Spinal cord (tissue), 10 donors: Measurements from ENCODE around the gene RIPOR3. TPM values are rescaled to one million over a fixed set of nuclear protein-coding genes. Genes with fewer than 3 reads are reported as not detected.
"Not testable (repeated sequence)": the region's sequence is repeated elsewhere in the genome, so short reads cannot be mapped to it uniquely, and the experiment has no call there.

ENCODE experiments used
- DNase-seq, 6 donors: peaks; one replicate each; pipeline versions ENCODE4 v3.0.0 to v3.0.0-alpha.2; 2013 to 2015; ENCODE audit warnings: low spot score in 6 of 6, low read depth in 4 of 6
- H3K27ac ChIP-seq: one replicate; pipeline ENCODE4 v1.5.1; 2013; ENCODE audit warnings: low read depth, low read length, control low read depth
- H3K27me3 ChIP-seq: one replicate; pipeline ENCODE4 v1.6.1; 2013; ENCODE audit warnings: low read length; ENCODE audit not compliant: control insufficient read depth, insufficient read depth
- H3K36me3 ChIP-seq: one replicate; pipeline ENCODE4 v1.6.1; 2013; ENCODE audit warnings: low read length; ENCODE audit not compliant: control insufficient read depth, insufficient read depth
- H3K4me1 ChIP-seq: one replicate; pipeline ENCODE4 v1.6.1; 2013; ENCODE audit warnings: low read length; ENCODE audit not compliant: control insufficient read depth, insufficient read depth
- H3K4me3 ChIP-seq: one replicate; pipeline ENCODE4 v1.5.1; 2013; ENCODE audit warnings: low read depth, low read length, control low read depth
- H3K9me3 ChIP-seq: one replicate; pipeline ENCODE4 v1.6.1; 2013; ENCODE audit warnings: low read length; ENCODE audit not compliant: control insufficient read depth, insufficient read depth
- WGBS: methylation state at CpG from one replicate; pipeline ENCODE4 v1.1.5; 2013; ENCODE audit warnings: missing lambda C conversion rate; ENCODE audit not compliant: insufficient coverage; 5-methylcytosine and 5-hydroxymethylcytosine counted together
- polyA plus RNA-seq, 2 donors: library from polyadenylated mRNA; unstranded; fragments of 120-200 nt; gene quantifications; one replicate each; pipeline ENCODE4 v1.2.1, GENCODE V29; 2013; ENCODE audit not compliant: insufficient read length in 2 of 2
- total RNA-seq, 2 donors: library from RNA; depleted of rRNA in 1 of 2; stranded (reverse); fragments of 120-200 nt in 1 of 2; fragments of >200 nt in 1 of 2; gene quantifications; one replicate each; pipeline versions ENCODE4 v1.2.3 to v1.2.4, GENCODE V29; 2013 to 2014
- donor health status: healthy.

Gene RIPOR3
- total and polyA plus RNA-seq, 4 donors: 2.7 to 9.3 (median 7.0) TPM

DNA sequence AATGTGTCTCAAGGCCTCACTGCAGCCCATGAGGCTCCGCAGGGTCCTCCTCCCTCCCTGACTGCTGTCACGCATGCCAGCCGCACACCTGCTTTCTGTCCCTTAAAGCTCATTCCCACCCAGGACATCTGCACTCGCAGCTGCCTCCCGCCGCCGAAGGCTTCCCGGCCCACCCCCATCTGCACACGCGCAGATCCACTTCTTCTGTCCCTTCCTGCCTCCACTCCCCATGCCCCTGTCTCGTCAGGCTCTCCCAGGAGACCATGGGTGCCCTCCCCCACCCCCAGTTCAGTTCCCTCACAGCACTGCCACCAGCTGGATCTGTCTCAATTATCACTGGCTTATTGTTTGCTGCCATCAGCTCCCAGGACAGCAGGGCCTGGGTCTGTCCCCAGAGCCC, 63.0 kb downstream of the RIPOR3 start:
- no peak overlapping the region for H3K27ac ChIP-seq
- peaks cover 20% of the 10 kb centered on the region for H3K4me1 ChIP-seq
- WGBS: 36% methylated on average over 11 of the region's 11 CpGs
- peak in 2 of 6 donors; percentile 38 to 58 for DNase-seq
- peaks cover 15% of the 10 kb centered on the region for H3K36me3 ChIP-seq
- H3K27me3 ChIP-seq: no peaks in the 10 kb centered on the region
- H3K9me3 ChIP-seq: no peaks in the 10 kb centered on the region
- H3K4me3 ChIP-seq: no peak overlapping the region

DNA sequence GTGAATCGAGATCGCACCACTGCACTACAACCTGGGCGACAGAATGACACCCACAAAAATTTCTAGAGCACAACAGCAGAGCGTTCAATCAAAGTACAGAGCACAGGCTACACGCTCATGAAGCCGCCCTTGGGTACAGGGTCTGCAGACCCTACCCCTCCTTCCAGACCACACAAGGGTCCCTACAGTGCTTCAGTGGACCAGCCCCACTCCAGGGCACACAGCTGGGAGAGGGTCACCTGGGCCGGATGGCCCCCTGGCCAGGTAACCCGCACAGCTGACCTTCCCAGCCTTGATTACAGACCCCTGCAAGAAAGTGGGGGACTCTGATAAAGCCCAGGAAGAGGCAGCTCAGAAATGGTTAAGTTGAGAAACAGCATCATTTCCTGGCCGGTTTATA, 63.6 kb downstream of the RIPOR3 start:
- DNase-seq: no peak

DNA sequence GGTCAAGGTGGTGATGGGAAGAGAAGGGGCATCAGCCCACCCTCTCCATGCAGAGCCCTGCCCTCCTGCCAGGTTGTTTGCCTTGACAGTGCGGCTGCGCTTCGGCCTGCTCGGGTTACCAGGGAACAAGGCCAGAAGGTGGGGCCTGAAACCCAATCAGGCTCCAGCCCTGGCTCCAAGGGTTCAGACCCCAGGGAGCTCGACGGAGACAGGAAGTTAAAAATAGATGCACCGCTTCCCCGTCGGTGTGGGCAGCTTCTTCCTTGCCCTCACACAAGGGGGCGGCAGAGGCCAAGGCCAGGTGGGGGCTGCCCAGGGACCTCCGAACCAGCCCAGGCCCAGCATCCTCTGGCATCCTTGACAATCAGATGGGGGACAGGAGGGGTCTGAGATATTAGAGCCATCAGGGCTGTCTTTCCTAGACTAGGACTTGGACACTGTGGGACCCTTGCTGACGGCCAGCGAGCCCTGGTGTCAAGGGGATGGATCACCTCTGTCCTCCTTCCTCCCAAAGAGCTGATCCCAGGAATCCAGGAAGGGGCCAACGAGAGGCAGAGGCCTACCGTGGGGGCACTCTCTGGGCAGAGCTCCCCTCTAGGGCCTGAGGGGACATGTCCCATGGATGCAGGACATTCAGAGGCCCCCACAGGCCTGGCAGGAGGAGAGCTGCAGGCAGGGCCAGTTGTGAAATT, 65.2 kb downstream of the RIPOR3 start:
- Histone ChIP-seq H3K36me3 (peaks cover 15% of the 10 kb centered on the region), H3K4me1 (peaks cover 20% of the 10 kb centered on the region), H3K27me3 (no peaks in the 10 kb centered on the region), H3K9me3 (peaks cover 2% of the 10 kb centered on the region), H3K27ac (no peak overlapping the region), H3K4me3 (no peak overlapping the region)
- WGBS: 58% methylated on average over 15 of the region's 15 CpGs
- DNase-seq: no peak

More for the DNA sequence above, 63.6 kb downstream of the RIPOR3 start:
- Histone ChIP-seq H3K4me1 (peaks cover 20% of the 10 kb centered on the region), H3K4me3 (no peak overlapping the region), H3K9me3 (no peaks in the 10 kb centered on the region), H3K36me3 (peaks cover 15% of the 10 kb centered on the region), H3K27ac (no peak overlapping the region), H3K27me3 (no peaks in the 10 kb centered on the region)
- WGBS: 75% methylated on average over 7 of the region's 9 CpGs

DNA sequence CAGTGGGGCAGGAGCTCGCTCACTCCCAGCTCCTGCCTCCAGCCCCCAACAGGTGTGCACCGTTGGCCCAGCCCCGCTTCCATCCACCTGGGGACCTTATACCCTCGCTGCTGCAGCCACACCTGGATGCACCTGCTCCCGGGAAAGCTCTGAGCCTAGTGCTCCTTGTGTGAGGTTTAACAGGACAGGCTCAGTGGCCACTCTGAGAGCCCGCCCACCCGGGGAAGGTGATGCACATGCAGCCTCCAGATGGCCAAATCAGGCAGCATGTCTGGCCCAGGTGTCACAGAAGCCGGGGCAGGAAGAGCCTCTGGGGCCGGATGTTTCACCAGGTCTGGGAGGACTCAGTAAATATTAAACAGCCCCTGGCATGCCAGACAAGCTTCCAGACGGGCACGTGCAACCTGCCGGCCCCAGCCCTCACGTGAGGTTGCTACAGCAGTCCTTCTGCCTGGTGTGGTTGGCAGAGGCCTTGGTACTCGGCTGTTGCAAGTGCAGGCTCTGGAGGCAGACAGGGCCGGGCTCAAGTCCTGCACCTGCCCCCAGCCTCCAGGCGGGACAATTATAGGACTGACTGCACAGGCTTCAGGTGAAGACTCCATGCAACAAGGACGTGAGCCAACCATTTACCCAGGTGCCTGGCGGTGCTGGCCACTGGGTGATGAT, 66.9 kb downstream of the RIPOR3 start:
- Histone ChIP-seq H3K27ac (no peak overlapping the region), H3K27me3 (no peaks in the 10 kb centered on the region), H3K9me3 (peaks cover 3% of the 10 kb centered on the region), H3K4me3 (no peak overlapping the region), H3K36me3 (peaks cover 14% of the 10 kb centered on the region), H3K4me1 (peaks cover 19% of the 10 kb centered on the region)
- no peak for DNase-seq
- 83% methylated on average over 18 of the region's 18 CpGs for WGBS

DNA sequence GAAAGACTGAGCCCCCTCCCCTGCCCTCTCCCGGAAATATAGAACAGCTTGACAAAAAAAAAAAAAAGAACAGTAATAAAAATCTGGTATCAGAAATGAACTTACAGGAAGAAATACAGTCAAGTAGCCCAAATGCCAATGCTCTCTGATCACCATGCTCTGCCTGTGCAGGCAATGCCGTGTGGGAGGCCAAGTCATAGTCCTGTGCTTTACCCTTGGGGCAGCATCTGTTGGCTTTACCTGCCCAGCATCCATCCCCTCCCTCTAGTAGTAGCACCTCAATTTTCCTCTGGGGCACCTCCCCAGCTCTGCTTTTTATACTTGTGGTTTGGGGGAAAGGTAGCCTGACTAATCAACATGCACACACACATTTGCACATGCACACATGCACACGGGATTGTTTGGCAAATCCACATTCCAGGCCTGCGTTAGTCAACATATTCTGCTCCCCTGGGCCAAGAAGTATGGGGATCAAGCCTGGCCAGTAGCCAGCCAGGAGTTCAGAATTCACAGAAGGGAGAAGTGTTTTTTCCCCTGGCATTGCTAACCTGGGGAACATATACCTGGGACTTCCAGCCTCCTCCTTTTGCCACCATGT, 70.2 kb downstream of the RIPOR3 start:
- Histone ChIP-seq H3K4me3 (no peak overlapping the region), H3K9me3 (peaks cover 3% of the 10 kb centered on the region), H3K27ac (no peak overlapping the region), H3K27me3 (no peaks in the 10 kb centered on the region), H3K36me3 (peaks cover 11% of the 10 kb centered on the region), H3K4me1 (no peaks in the 10 kb centered on the region)
- WGBS: 100% methylated on average over 3 of the region's 4 CpGs
- DNase-seq: no peak

DNA sequence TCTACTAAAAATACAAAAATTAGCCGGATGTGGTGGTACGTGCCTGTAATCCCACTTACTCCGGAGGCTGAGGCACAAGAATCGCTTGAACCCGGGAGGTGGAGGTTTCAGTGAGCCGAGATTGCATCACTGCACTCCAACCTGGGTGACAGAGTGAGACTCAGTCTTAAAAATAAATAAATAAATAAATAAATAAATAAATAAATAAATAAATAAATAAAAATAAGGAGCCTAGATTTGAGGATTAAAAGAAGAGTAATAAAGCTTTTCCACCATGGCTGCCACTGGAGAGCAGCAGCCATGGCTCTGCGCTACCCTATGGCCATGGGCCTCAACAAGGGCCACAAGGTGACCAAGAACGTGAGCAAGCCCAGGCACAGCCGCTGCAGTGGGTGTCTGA, 70.9 kb downstream of the RIPOR3 start:
- DNase-seq, H3K27ac ChIP-seq, H3K27me3 ChIP-seq, H3K4me3 ChIP-seq, H3K4me1 ChIP-seq, H3K9me3 ChIP-seq: not testable (repeated sequence)
- H3K36me3 ChIP-seq: peaks cover 11% of the 10 kb centered on the region
- WGBS: 100% methylated on average over 3 of the region's 9 CpGs

DNA sequence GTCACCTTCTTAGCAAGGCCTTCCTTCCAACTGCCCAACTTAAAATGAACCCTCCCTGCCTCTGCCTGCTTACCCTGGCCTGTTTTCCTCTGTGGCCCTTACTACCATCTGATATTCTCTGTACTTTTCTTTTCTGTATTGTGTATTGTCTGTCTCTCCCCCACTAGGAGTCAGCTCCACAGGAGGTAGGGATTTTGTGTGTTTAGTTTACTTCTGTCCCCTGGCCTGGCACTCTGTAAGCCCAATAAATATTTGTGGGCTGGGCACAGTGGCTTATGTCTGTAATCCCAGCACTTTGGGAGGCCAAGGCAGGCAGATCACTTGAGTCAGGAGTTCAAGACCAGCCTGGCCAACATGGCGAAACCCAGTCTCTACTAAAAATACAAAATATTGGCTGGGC, 72.8 kb downstream of the RIPOR3 start:
- WGBS: 100% methylated on average over 1 of the region's 1 CpG
- Histone ChIP-seq H3K4me1 (no peaks in the 10 kb centered on the region), H3K4me3 (no peak overlapping the region), H3K36me3 (peaks cover 8% of the 10 kb centered on the region), H3K27me3 (no peaks in the 10 kb centered on the region), H3K9me3 (peaks cover 3% of the 10 kb centered on the region), H3K27ac (no peak overlapping the region)
- DNase-seq: no peak

DNA sequence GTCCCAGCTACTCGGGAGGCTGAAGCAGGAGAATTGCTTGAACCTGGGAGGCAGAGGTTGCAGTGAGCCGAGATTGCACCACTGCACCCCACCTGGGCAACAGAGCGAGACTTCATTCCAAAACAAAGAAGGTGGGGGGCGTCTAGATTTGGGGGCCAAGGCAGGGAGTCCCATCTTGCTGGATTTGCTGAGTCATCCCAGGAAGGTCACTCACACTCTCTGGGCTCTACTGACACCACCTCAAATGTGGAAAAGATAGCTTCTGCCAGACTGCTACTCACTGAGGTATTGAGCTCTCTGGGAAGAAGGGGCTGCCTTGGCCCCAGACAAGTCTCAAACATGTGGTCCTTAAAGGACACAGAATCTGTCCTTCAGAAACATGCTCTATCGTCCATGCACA, 74.3 kb downstream of the RIPOR3 start:
- 96% methylated on average over 5 of the region's 5 CpGs for WGBS
- Histone ChIP-seq H3K4me3 (no peak overlapping the region), H3K27ac (no peak overlapping the region), H3K36me3 (peaks cover 6% of the 10 kb centered on the region), H3K9me3 (peaks cover 3% of the 10 kb centered on the region), H3K4me1 (no peaks in the 10 kb centered on the region), H3K27me3 (no peaks in the 10 kb centered on the region)
- no peak for DNase-seq

DNA sequence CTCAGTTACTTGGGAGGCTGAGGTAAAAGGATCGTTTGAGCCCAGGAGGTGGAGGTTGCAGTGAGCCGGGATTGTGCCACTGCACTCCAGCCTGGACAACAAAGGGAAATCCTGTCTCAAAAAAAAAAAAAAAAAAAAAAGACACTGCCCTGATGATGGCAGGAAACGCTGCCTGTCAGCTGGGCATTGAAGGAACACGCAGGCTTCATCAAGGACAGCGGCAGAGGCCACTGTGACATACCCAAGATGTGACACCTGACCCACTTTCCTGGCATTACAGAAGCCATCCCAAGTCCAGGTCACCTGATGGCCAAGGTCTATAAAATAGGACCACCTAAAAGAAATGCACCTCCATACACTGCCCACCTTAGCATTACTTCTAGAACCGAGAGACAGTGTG, 75.9 kb downstream of the RIPOR3 start:
- Histone ChIP-seq H3K27me3 (no peaks in the 10 kb centered on the region), H3K27ac (no peak overlapping the region), H3K4me1 (peaks cover 5% of the 10 kb centered on the region), H3K9me3 (no peaks in the 10 kb centered on the region), H3K4me3 (no peak overlapping the region), H3K36me3 (peaks cover 6% of the 10 kb centered on the region)
- no peak for DNase-seq
- 85% methylated on average over 6 of the region's 6 CpGs for WGBS
